ENCODE results near the gene IGFBP3.

IGFBP3 gene

DNA sequence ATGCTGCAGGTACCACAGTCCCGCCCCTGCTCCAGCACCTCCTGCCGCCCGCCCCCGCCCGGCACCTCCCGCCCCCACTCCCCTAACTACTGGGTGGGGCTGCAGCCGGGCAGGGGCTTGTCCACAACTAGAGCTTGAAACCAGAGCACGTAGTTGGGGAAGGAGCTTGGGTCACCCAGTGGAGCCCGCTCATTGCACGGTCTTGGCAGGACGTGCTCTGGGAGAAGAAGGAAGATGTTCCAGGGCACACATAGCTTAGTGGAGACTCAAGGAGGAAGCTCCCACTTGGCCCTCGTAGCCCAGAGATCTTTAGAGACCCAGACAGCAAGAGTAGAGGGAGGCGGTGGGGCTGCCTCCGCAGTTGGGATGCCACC is 32.1 kb downstream of the IGFBP3 start:
- FAIRE-seq: no peak
- TF ChIP-seq POLR2A (IDR thresholded peaks at IDR 0.05; ENCODE audit: low read depth, low read length): no peak
- TF ChIP-seq TAF1 (IDR thresholded peaks at IDR 0.05; ENCODE audit: borderline replicate concordance, low read depth, low read length): no peak
- no peak for TF ChIP-seq POLR2AphosphoS5 (IDR thresholded peaks at IDR 0.05; ENCODE audit: low read depth, low read length)
- DNase-seq (ENCODE audit: insufficient read length): no peak

DNA sequence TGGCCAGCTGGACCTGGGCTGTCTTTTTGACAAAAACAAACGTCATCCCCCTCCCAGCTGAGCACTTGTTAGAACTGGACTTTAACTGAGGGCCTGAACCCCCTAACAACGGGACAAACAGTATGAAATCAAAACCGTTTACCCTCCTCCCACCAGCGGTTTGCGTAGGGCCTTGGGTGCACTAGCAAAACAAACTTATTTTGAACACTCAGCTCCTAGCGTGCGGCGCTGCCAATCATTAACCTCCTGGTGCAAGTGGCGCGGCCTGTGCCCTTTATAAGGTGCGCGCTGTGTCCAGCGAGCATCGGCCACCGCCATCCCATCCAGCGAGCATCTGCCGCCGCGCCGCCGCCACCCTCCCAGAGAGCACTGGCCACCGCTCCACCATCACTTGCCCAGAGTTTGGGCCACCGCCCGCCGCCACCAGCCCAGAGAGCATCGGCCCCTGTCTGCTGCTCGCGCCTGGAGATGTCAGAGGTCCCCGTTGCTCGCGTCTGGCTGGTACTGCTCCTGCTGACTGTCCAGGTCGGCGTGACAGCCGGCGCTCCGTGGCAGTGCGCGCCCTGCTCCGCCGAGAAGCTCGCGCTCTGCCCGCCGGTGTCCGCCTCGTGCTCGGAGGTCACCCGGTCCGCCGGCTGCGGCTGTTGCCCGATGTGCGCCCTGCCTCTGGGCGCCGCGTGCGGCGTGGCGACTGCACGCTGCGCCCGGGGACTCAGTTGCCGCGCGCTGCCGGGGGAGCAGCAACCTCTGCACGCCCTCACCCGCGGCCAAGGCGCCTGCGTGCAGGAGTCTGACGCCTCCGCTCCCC is 32.7 kb downstream of the IGFBP3 start, which contains the start of gene IGFBP1:
Gene IGFBP1 (plus strand): TSS at position 304 of the 808 bp plus-strand sequence. CDS start 165 bp downstream, at position 469.
- DNase-seq (ENCODE audit: insufficient read length) (no peak), FAIRE-seq (no peak)
- TF ChIP-seq TAF1 (IDR thresholded peaks at IDR 0.05; ENCODE audit: borderline replicate concordance, low read depth, low read length) (no peak), POLR2A (IDR thresholded peaks at IDR 0.05; ENCODE audit: low read depth, low read length) (no peak), POLR2AphosphoS5 (IDR thresholded peaks at IDR 0.05; ENCODE audit: low read depth, low read length) (no peak)

DNA sequence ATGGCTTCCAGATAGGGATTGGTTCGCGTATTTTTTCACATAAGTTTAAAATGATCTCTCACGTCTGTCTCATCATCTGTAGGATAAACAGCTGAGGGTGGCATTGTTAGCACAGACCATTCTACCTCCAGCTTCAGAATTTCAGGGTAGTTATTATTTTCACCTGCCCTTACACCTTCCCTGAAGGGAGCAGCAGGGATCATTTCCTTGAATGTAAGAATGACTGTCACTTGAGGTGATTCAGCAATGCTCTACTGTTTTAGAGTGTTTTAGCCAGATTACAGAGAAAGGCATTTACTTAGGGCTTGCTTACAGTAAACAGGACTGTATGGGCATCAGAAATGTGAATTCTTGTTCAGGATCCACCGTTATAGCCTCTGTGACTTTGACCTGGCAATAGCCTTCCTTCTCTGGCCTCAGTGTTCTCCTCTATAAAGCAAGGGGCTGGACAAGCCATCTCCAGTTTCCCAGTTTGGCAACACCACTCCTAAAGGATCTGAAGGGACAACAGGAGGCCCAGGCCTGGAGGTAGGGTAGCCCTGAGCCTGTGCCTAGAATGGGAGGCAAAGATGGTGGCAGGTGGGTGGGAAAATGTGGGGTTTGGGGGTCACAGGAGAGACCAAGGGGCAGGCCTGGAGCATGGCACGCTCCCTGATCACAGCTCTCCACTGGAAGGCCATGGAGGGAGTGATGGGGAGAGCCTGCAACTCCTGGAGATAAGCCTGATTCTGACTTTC is 34.0 kb downstream of the IGFBP3 start:
- FAIRE-seq (no peak), DNase-seq (ENCODE audit: insufficient read length) (no peak)
- no peak for TF ChIP-seq POLR2AphosphoS5 (IDR thresholded peaks at IDR 0.05; ENCODE audit: low read depth, low read length)
- TF ChIP-seq TAF1 (IDR thresholded peaks at IDR 0.05; ENCODE audit: borderline replicate concordance, low read depth, low read length): no peak
- no peak for TF ChIP-seq POLR2A (IDR thresholded peaks at IDR 0.05; ENCODE audit: low read depth, low read length)

DNA sequence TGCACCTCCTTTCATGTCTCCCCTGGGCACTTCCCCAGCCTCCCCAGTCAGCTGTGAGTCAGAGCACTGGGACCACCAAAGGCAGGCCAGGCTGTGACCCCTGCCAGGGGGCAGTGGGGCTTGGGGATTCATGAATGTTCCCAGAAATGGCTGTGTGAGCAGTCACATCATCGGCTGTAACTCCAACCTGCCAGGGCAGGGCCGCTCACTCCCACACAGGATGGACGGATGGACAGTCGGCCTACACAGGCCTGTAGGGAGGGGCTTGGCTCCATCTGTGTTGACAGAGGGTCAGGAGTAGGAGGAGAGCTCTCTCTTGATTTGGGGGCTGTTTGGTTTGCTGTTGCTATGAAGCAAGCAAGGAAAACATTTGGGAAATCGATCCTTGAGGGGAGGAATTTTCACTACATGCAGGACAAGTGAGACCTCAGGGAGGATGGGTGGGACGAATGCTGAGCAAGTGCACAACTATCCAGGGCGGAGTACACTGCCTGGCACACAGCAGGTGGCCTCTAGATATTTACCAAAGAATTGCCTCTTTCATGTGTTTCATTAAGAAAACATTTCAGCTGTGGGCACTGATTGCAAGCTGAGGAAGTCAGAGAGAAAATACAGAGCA is 35.7 kb downstream of the IGFBP3 start:
- TF ChIP-seq POLR2A (IDR thresholded peaks at IDR 0.05; ENCODE audit: low read depth, low read length) (no peak), TAF1 (IDR thresholded peaks at IDR 0.05; ENCODE audit: borderline replicate concordance, low read depth, low read length) (no peak), POLR2AphosphoS5 (IDR thresholded peaks at IDR 0.05; ENCODE audit: low read depth, low read length) (no peak)
- FAIRE-seq (no peak), DNase-seq (ENCODE audit: insufficient read length) (no peak)

DNA sequence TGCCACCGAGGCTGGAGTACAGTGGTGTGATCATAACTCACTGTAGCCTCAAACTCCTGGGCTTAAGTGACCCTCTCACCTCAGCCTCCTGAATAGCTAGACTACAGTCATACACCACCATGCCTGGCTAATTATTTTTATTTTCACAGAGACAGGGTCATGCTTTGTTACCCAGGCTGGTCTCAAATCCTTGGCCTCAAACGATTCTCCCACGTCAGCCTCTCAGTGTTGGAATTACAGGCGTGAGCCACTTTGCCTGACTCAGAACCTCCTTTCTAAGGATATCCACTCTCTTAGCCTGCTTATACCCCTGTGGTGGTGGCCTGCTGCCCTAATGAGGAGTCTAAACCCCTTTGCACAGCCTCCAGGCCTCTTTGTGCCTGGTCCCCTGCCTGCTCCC is 36.9 kb downstream of the IGFBP3 start:
- TF ChIP-seq POLR2AphosphoS5 (IDR thresholded peaks at IDR 0.05; ENCODE audit: low read depth, low read length) (no peak), TAF1 (IDR thresholded peaks at IDR 0.05; ENCODE audit: borderline replicate concordance, low read depth, low read length) (no peak), POLR2A (IDR thresholded peaks at IDR 0.05; ENCODE audit: low read depth, low read length) (no peak)
- DNase-seq (ENCODE audit: insufficient read length): no peak
- FAIRE-seq: no peak

DNA sequence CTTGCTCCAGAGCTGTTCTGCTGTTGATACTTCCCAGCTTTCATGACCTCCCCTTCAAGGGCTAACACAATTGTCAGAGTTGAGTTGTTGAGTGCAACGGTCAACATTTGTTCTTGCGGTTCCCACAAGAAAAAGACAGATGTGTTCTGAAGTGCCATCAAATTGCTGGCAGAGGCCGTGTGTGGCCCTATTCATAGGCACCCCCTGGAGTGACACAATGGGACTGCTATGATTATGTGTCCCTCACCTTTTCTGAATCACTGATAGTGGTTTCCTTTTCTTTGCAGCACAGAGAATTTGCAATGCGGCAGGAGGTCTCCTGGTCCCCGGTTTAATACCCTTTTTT is 38.6 kb downstream of the IGFBP3 start:
- DNase-seq (ENCODE audit: insufficient read length): no peak
- no peak for FAIRE-seq
- TF ChIP-seq TAF1 (IDR thresholded peaks at IDR 0.05; ENCODE audit: borderline replicate concordance, low read depth, low read length): no peak
- no peak for TF ChIP-seq POLR2A (IDR thresholded peaks at IDR 0.05; ENCODE audit: low read depth, low read length)
- TF ChIP-seq POLR2AphosphoS5 (IDR thresholded peaks at IDR 0.05; ENCODE audit: low read depth, low read length): no peak

DNA sequence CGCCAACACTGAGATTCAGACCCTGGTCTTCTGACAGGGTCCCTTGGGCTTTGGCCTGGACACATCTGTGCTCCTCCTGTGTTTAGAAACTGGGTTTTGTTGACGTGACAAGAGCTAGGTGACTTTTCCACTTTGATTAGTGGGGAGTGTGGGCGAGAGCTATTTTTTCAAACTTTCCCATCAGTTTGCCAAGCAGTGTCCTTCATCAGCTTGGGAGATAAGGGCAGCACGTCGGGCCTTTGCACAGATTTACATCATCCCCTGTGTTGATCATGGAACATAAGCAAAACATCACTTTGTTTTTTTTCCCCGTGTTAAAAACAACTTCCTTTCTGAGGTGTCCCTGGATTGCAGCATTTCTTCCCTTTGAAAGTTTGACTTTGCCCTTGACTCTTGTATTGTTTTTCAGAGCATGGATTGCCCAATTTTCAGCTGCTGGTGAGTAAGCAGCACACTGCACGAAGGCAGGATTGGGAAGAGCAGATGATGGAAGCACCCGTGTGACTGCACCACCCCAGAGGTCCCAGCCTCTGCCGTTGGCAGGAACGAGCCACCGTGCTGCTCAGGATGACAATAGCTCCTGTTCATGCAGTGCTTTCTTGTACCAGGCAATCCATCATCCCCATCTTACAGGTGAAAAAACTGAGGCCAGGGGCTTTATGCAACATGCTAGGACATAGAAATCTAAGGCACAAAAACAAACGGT is 39.2 kb downstream of the IGFBP3 start:
- no peak for DNase-seq (ENCODE audit: insufficient read length)
- TF ChIP-seq POLR2A (IDR thresholded peaks at IDR 0.05; ENCODE audit: low read depth, low read length) (no peak), TAF1 (IDR thresholded peaks at IDR 0.05; ENCODE audit: borderline replicate concordance, low read depth, low read length) (no peak), POLR2AphosphoS5 (IDR thresholded peaks at IDR 0.05; ENCODE audit: low read depth, low read length) (no peak)
- FAIRE-seq: no peak

DNA sequence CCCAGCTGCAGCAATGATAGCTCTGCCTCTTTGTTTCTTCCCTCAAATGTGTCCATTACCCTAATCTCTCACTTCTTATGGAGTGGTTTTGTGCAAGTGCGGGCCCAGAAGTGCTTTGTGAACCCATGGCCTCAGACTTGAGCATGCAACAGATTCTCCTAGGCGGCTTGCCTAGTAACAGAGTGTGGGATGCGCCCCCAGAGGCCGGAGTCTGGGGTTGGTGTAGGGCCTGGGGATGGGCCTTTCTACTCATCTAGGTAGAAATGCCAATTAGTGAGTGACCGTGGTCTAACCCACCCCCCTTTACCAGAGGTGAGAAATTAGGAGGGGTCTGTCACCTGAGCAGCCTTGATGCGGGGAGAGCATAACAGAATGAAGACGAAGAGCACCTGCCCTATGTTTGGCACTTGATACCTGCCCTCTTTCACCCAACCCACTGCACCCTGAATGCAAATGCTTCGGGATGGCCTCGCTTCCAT is 39.8 kb downstream of the IGFBP3 start:
- DNase-seq (ENCODE audit: insufficient read length): no peak
- no peak for FAIRE-seq
- no peak for TF ChIP-seq POLR2A (IDR thresholded peaks at IDR 0.05; ENCODE audit: low read depth, low read length)
- no peak for TF ChIP-seq TAF1 (IDR thresholded peaks at IDR 0.05; ENCODE audit: borderline replicate concordance, low read depth, low read length)
- TF ChIP-seq POLR2AphosphoS5 (IDR thresholded peaks at IDR 0.05; ENCODE audit: low read depth, low read length): no peak

DNA sequence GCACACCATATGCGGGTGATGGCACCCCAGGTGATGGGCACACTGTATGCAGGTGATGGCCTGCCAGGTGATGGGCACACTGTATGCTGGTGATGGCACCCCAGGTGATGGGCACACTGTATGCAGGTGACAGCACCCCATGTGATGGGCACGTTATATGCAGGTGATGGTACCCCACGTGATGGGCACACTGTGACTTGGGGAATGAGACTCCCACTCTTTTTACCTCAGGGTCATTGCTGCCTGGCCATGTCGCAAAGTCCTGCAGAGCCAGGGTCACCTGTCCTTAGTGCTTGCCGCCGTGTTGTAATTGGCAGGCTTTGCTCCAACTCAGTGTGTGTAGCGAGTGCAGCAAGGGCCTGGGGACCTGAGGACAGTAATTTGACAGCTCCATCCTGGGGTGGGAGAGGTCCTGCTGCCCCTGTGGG is 40.6 kb downstream of the IGFBP3 start:
- FAIRE-seq: no peak
- DNase-seq (ENCODE audit: insufficient read length): no peak
- TF ChIP-seq TAF1 (IDR thresholded peaks at IDR 0.05; ENCODE audit: borderline replicate concordance, low read depth, low read length) (no peak), POLR2AphosphoS5 (IDR thresholded peaks at IDR 0.05; ENCODE audit: low read depth, low read length) (no peak), POLR2A (IDR thresholded peaks at IDR 0.05; ENCODE audit: low read depth, low read length) (no peak)

DNA sequence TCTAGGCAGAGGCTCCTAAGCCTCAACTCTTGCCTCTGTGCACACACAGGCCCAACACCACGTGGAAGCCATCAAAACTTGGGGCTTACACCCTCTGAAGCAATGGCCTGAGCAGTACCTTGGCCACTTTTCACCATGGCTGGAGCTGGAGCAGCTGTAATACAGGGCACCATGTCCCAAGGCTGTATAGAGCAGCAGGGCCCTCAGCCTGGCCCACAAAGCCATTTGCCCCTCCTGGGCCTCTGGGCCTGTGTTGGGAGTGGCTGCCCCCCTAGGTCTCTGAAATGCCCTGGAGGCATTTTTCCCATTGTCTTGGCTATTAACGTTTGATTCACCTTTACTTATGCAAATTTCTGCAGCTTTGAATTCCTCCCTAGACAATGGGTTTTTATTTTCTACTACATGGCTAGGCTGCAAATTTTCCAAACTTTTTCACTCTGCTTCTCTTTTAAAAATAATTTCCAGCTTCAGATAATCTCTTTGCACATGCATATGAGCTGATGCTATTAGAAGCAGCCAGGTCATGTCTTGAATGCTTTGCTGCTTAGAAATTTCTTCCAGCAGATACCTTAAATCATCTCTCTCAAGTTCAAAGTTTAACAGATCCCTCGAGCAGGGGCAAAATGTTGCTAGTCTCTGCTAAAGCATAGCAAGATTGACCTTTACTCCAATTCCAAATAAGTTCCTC is 42.5 kb downstream of the IGFBP3 start:
- DNase-seq (ENCODE audit: insufficient read length) (no peak), FAIRE-seq (no peak)
- TF ChIP-seq TAF1 (IDR thresholded peaks at IDR 0.05; ENCODE audit: borderline replicate concordance, low read depth, low read length) (no peak), POLR2AphosphoS5 (IDR thresholded peaks at IDR 0.05; ENCODE audit: low read depth, low read length) (no peak), POLR2A (IDR thresholded peaks at IDR 0.05; ENCODE audit: low read depth, low read length) (no peak)
